A549 treated with ZK216348 at 1 μM for 4 hours (cell line): ENCODE results near the gene SMG7. TPM values are rescaled to one million over a fixed set of nuclear protein-coding genes. Genes with fewer than 3 reads are reported as not detected.

Experiments used
- total RNA-seq: library from RNA; stranded (reverse); fragments of 200-300 nt; extraction: Qiagen RNA extraction; gene quantifications from 5 replicates; pipeline ENCODE4 v1.2.3, GENCODE V29; 2022; ENCODE audit warnings: low read depth

The SMG7 gene
- total RNA-seq = 33.6 to 42.3 TPM (median 36.1 TPM) in 5 replicates

GRCh38 chr1:183472488-183473216, at the start of gene SMG7:
Gene SMG7, plus strand, starts transcription at chr1:183472499. Its CDS starts 122 bp downstream, at chr1:183472621.

DNA sequence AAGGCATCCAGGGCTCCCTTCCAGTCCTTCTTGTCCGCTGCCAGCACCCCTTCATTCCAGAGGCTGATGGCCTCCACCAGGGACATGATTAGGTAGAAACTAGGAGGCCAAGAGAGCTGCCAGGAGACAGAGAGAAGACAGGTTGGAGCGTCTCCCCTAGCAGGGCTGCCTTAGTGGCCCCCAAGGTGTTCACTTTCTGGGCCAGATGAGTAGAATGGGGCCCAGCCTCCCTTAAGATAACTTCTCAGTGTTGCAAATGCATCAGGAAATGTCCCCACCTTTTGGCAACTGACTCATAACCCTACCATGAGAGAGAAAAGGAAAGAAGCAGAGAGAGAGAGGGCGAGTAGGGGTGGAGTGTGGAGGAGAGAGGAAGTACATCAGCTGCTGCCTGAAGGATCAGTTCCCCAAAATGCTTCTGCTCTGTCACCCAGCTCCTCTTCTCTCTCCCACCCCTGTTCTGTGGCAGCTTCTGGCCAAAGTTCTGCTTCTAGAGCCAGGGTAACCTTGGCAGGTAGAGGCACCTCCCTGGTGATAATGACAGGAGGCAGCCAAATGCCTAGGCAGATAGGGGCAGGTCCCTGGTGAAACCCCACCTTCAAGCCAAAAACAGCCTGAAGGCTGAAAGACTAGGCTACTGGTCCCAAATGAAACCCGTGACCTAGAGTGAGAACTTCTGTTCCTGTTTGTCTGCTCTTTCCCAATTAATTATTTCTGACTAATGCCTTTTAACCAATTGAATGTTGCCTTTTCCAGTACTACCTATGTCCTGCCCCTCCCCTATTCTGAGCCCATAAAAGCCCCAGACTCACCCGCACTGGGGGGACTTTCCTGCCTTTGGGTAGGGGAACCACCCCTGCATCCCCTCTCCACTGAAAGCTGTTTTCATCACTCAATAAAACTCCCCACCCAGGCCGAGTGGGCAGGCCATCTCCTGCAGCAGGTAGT, 118.2 kb downstream of the SMG7 start, which contains the start of gene NCF2:
TSS of gene NCF2 (minus strand) at position 216 of the 948 bp plus-strand sequence. CDS start at position 86, 130 bp downstream.

Other genes starting within 250 kb of the SMG7 start
- gene NMNAT2, start 54.1 kb upstream of the SMG7 start, total RNA-seq = 0.42 to 1.5 TPM (median 0.62 TPM) in 5 replicates
- gene NCF2, start 118.0 kb downstream of the SMG7 start, total RNA-seq = 1.0 to 3.3 TPM (median 2.7 TPM) in 5 replicates
- 123 to 181 TPM (median 175 TPM) in 5 replicates for gene ARPC5, start 163.3 kb downstream of the SMG7 start, total RNA-seq
- not detected in 5 replicates for gene APOBEC4, start 180.8 kb downstream of the SMG7 start, total RNA-seq